GM21619 (cell line): Measurements from ENCODE around the gene SELP.
"Not testable (repeated sequence)": the region's sequence is repeated elsewhere in the genome, so short reads cannot be mapped to it uniquely, and the experiment has no call there.

ENCODE experiments used
- ATAC-seq: cut with Tn5 transposase; IDR thresholded peaks from one replicate; pipeline ENCODE4 v1.9.1; 2021; ENCODE audit not compliant: unreplicated experiment

Gene SELP

DNA sequence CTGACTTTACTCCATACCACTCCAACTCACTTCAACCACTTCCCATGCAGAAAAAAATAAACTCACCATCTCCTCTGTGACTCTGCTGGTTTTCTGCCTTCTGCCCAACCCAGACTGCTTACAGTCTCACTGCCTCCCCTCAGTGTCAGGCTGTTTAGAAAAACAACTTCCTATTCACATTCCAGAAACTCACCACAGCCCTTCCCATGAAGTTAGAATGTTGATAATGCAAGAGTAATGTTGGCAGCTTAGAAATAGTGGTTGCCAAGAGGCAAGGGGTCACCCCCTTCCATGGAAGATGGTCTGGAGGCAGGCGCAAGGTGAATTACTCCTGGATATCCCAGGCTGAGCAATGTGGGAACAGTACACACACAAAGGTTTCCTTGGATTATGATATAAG lies at the start of gene SELP:
TSS of gene SELP (minus strand) at position 119 of the 400 bp plus-strand sequence. CDS start at position 69, 50 bp downstream.
- no peak for ATAC-seq

DNA sequence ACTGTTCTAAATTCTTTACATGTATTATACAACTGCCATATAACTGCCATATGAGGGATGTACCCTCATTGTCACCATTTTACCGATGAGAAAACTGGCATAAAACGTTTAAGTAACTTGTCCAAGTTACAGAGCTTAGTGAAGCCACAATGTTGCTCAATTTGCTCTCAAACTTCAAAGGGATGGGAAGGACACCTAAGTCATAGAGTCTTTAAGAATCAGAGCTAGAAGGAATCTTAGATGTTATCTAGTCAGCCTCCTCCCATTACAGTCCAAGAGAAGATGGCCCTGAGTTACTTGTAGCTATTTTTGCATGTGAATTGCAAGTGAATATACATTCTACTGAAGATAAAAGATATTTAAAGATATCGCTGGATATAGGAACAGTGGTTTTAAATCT lies 49.8 kb upstream of the SELP start:
- ATAC-seq = no peak

DNA sequence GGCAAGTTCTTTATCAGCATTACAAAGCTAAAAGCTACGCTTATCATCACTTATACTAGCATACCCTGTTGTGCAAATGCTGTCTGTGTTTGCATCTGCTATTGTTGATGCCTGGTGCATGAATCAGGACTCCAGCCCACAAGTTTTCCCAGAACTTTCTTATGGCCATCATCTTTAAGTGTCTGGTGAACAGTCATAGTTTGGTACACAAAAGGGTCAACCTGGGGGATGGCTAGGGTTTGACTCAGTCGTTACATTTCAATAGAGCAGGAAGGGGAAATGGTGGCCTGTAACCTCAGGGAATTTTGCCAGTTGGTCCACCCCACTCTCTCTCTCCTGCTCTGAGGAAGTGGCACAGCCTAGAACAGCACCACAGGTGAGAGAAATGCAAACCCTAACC lies 46.1 kb upstream of the SELP start:
- ATAC-seq = no peak

DNA sequence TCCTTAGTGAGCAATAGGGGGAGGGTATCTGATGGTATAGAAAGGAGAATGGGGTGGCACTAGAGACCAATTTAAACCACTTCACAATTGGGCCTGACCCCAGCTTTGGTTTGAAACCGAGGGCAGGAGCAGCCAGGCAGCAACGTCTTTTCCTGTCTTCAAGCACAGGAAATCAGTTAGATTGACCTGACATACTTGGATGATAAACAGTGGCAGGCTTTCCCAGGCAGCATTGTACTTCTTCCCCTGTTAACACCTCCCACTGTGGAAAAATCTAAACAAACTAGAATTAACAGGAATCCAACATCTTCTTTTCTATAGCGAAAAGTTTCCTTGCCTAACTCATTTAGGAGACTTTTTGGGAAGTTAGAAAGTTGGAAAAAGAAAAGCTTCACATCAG lies 40.9 kb upstream of the SELP start:
- no peak for ATAC-seq

DNA sequence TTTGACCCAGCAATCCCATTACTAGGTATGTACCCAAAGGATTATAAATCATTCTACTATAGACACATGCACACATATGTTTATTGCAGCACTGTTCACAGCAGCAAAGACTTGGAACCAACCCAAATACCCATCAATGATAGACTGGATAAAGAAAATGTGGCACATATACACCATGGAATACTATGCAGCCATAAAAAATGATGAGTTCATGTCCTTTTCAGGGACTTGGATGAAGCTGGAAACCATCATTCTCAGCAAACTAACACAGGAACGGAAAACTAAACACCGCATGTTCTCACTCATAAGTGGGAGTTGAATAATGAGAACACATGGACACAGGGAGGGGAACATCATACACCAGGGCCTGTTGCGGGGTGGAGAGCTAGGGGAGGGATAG lies 40.3 kb upstream of the SELP start:
- not testable (repeated sequence) for ATAC-seq

DNA sequence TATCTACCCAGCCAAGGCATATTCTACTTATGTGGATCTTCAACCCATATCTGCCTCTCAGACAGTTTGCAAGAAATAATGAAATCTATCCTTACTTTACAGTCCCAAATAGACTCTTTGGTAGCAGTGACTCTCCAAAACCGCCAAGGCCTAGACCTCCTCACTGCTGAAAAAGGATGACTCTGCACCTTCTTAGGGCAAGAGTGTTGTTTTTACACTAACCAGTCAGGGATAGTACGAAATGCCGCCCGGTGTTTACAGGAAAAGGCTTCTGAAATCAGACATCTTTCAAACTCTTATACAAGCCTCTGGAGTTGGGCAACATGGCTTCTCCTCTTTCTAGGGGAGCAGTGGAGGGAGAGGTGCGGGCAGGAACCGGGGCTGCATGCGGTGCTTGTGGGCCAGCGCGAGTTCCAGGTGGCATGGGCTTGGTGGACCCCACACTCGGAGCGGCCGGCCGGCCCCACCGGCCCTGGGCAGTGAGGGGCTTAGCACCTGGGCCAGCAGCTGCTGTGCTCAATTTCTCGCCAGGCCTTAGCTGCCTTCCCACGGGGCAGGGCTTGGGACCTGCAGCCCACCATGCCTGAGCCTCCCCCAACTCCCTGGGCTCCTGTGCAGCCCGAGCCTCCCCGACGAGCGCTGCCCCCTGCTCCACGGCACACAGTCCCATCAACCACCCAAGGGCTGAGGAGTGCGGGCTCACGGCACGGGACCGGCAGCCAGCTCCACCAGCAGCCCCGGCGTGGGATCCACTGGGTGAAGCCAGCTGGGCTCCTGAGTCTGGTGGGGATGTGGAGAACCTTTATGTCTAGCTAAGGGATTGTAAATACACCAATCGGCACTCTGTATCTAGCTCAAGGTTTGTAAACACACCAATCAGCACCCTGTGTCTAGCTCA lies 38.0 kb upstream of the SELP start:
- ATAC-seq = not testable (repeated sequence)

DNA sequence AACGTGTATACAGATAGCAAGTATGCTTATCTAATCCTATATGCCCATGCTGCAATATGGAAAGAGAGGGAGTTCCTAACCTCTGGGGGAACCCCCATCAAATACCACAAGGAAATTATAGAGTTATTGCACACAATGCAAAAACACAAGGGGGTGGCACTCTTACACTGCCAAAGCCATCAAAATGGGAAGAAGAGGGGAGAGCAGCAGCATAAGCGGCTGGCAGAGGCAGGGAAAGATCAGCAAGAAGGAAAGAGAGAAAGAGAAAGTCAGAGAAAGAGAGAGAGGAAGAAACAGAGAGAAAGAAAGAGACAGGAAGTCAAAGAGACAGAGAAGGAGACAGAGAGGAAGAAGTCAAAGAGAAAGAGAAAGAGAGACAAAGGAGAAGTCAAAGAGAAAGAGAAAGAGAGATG lies 37.3 kb upstream of the SELP start:
- peak; percentile 66 for ATAC-seq

DNA sequence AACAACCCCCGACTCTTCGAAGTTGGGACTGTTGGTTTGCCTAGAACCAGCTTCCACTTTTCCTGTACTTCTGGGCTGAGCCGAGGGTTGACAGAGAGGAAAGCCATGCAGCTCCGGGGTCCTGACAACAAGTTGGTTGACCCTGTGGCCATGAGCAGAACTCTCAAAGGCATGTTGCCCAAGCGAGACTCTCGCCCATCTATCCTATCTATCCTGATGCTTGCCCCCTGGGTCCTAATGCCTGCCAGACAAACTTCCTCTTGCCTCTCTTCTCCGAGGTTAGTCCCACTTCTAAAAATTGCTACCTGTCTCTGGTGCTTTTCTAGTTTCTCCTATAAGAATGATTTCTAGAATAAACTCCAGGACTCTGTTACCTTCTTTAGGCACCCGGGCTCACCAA lies 32.8 kb upstream of the SELP start:
- not testable (repeated sequence) for ATAC-seq

DNA sequence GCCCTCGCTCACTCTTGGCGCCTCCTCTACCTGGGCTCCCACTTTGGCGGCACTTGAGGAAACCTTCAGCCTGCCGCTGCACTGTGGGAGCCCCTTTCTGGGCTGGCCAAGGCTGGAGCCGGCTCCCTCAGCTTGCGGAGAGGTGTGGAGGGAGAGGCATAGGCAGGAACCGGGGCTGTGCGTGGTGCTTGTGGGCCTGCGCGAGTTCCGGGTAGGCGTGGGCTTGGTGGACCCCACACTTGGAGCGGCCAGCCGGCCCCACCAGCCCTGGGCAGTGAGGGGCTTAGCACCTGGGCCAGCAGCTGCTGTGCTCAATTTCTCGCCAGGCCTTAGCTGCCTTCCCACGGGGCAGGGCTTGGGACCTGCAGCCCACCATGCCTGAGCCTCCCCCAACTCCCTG lies 31.1 kb upstream of the SELP start:
- ATAC-seq = not testable (repeated sequence)

DNA sequence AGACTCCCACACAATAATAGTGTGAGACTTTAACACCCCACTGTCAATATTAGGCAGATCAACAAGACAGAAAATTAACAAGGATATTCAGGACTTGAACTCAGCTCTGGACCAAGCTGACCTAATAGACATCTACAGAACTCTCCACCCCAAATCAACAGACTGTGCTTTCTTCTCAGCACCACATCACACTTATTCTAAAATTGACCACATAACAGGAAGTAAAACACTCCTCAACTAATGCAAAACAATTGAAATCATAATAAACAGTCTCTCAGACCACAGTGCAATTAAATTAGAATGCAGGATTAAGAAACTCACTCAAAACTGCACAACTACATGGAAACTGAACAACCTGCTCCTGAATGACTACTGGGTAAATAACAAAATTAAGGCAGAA lies 28.9 kb upstream of the SELP start:
- not testable (repeated sequence) for ATAC-seq

DNA sequence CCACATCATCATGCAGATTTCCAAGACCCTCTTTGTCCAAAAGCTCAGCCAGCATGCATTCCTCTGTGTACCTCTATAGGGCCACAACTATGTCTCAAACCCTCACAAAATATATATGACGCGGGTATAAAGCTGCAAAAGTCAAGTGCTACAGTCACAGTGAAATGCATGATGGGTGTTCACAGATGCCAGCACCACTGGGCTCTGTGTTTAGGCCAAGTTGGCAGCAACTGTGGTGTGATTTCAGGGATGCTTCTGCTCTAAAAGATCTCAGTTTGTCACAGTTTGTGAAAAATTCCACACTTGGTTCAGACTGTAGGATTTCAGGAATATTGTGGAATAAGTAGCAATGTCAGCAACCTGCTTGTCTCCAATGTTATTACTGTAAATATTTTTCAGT lies 23.9 kb upstream of the SELP start:
- no peak for ATAC-seq

DNA sequence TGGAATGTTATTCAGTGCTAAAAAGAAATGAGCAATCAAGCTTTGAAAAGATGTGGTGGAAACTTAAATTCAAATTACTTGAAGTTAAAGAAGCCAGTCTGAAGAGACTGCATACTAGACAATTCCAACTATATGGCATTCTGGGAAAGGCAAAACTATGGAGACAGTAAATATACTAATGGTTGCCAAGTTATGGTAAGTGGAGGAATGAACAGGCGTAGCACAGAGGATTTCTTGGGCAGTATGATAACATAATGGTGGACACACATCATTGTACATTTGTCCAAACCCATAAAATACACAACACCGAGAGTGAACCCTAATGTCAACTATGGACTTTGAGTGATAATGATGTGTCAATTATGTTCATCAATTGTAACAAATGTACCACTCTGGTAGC lies 21.1 kb upstream of the SELP start:
- no peak for ATAC-seq

DNA sequence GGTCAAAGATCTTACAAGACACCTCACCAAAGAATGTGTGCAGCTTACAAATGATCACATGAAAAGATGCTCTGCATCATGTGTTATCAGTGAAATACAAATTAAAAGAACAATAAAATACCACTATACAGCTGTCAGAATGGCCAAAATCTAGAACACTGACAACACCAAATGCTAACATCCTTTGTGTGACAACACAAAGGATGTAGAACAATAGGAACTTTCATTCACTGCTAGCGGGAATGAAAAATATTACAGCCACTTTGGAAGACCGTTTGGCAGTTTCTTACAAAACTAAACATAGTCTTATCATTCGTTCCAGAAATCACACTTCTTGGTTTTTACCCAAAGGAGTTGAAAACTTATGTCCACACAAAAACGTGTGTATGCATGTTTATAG lies 20.6 kb upstream of the SELP start:
- no peak for ATAC-seq

DNA sequence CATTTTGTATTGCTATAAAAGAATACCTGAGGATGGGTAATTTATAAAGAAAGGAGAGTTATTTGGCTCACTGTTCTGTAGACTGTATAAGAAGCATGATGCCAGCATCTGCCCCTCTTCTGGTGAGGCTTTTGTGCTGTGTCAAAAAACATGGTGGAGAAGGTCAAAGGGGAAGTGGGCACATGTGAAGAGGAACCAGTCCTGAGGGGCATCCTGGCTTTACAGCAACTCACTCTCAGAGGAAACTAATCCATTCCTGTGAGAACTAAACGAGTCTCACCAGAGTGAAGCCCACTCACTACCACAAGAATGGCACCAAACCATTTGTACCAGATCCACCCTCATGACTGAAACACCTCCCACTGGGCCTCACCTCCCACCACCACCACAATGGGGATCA lies 18.8 kb upstream of the SELP start:
- no peak for ATAC-seq

DNA sequence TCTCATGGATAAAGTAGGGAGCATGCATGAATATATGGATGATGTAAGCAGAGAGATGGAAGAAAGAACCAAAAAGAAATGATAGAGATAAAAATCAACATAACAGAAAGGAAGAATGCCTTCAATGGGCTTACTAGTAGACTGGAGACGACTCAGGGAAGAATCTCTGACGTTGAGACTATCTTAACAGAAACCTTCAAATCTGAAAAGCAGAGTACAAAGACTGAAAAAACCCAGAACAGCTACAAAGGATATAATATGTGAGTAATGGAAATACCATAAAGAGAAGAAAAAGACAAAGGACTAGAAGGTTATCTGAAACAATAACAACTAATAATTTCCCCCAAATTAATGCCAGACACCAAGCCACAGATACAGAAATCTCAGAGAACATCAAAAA lies 18.3 kb upstream of the SELP start:
- ATAC-seq = no peak

DNA sequence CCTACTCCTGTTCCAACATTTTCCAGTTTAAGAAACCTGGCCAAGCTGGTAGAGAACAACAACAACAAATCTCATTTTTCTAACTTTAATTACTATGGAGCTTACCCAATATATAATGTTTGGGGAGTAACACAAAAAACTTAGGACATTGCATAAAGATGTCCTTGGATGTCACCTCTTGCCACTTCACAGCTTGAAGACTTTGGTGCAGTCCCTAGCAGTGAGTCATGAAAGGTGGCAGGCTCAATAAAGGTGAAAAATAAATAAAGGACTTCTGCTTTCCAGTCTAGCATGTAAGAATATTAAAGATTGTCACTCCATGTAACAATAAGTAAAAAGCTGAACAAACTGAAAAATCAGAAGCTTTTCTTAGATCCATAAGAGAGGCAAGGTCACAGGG lies 17.6 kb upstream of the SELP start:
- ATAC-seq = no peak

DNA sequence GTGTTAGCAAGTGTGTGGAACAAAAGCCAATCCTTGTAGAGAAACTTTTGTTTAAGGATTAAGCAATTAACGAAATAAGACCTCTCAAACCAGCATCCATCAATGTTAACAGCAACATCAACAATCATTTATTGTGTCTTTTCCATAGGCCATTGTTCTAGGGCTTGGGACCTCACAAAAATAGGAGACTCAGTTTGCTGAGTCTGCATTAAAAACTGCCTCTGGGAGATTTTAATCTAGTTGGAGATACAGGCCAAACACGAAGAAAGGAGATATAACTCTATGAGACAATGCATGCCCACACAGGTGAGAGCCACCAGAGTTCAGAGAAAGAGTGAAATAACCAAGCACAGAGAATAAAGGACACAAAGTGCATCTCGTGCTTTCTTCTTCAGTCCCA lies 14.4 kb upstream of the SELP start:
- no peak for ATAC-seq

DNA sequence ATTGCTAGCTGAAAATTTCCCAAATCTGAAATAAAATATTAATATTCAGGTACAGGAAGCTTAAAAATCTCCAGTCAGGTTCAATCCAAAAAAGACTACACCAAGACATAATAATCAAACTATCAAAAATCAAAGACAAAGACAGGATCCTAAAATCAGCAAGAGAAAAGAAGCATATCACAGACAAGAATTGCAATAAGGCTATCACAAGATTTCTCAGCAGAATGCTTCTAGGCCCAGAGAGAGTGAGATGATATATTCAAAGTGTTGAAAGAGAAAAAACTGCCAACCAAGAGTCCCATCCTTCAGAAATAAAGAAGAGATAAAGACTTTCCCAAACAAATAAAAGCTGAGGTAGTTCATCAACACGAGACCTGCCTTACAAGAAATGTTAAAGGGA lies 5.0 kb upstream of the SELP start:
- no peak for ATAC-seq

DNA sequence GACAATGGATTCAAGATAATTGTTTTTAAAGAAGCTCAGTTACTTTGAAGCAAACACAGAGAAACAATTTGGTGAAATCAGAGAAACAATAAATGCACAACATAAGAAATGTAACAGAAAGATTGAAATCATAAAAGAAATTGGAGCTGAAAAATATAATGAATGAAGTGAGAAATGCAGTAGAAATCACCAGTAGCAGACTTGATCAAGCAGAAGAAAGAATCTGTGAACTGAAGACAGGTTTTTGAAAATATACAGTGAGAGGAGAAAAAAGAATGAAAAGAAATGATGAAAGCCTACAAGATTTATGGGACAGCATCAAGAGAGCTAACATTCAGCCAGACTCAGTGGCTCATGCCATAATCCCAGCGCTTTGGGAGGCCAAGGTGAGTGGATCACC lies 4.2 kb upstream of the SELP start:
- ATAC-seq = no peak

DNA sequence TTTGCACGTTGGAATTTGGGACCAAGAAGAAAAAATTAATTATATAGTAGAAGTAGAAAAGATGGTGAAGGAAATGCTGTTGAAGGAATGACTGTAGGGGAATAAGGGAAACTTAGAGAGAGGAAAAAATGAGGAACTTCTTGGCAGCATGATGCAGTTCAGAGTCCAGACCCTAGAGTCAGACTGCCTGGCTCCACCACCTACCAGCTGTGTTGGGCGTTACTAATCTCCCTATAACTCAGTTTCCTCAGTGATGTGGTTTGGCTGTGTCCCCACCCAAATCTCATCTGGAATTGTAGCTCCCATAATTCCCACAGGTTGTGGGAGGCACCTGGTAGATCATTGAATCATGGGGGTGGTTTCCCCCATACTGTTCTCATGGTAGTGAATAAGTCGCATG lies 1.3 kb upstream of the SELP start:
- no peak for ATAC-seq

DNA sequence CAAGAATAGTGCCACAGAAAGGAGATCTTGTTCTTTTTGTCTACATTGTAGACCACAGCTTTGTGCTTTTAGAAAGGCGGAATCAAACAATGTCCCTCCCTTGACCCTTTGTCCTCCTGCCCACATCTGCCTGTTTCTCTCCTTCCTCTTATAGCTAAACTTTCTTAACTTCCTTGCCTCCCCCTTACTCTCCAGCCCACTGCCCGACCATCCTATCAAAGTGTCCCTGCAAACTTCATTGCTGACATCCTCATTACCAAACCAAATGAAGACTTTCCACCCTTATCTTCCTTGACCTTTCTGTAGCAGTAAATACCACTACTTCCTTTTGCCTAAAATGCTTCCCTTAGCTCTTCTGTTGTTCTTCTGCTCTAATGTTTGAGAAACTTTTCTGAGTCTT lies 5.0 kb downstream of the SELP start:
- no peak for ATAC-seq

DNA sequence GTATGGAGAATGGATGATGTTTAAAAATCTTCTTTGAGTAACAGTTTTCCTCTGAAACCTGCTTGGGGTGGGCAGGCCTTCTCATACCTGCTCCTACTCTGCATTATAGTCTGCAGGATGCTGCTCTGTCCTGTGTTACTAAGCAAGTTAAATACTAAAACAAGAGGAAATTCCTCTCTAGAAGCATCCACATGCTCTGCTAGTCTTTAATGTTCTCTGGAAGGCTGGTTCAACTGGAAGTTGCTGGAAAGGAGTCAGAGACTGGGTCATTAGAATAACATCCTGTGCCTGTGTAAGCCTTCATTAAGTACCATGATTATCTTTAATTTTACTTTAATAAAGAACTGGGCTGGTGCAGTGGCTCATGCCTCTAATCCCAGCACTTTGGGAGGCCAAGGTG lies 5.8 kb downstream of the SELP start:
- ATAC-seq = no peak
